Measurements from ENCODE around the gene C12orf42. TPM values are rescaled to one million over a fixed set of nuclear protein-coding genes. Genes with fewer than 3 reads are reported as not detected.

C12orf42 gene
- total and polyA plus RNA-seq, 4 donors: 0.14 to 0.17 TPM; not detected in 2

DNA sequence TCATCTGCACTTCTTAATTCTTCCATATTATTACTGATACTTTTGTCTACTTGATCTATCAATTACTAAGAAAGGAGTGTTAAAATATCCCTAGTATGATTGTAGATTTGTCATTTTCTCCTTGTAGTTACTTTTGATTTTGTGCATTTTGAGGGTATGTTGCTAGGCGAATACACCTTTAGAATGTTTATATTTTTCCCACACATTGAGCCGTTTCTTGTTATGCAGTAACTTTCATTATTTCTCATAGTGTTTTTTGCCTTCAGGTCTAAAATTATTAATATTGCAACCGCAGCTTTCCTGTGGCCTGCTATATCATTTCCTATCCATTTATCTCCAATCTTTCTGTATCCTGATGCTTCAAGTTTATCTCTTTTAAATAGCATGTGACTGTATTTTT lies 44.6 kb upstream of the C12orf42 start:
- Histone ChIP-seq H3K27me3 (ENCODE audit: control insufficient read depth in 4 of 4, insufficient read depth in 4 of 4, low read length in 3 of 4) (no peaks in the 10 kb centered on the region), H3K36me3 (ENCODE audit: control insufficient read depth in 4 of 4, insufficient read depth in 3 of 4, low read depth in 1 of 4, low read length in 3 of 4) (no peaks in the 10 kb centered on the region), H3K9ac (ENCODE audit: low read depth in 1 of 2, low read length in 2 of 2) (no peak overlapping the region), H3K27ac (ENCODE audit: low read depth in 1 of 2, low read length in 2 of 2) (no peak overlapping the region), H3K9me3 (ENCODE audit: control insufficient read depth in 4 of 4, low read length in 3 of 4) (no peaks in the 10 kb centered on the region), H3K4me1 (ENCODE audit: control insufficient read depth in 4 of 4, insufficient read depth in 4 of 4, low read length in 3 of 4) (no peaks in the 10 kb centered on the region), H3K4me3 (ENCODE audit: low read depth in 1 of 3, low read length in 3 of 3) (no peak overlapping the region)
- 79% methylated on average over 3 of the region's 3 CpGs for WGBS
- DNase-seq (ENCODE audit: low spot score): no peak
- no peak for TF ChIP-seq SP1 (IDR thresholded peaks at IDR 0.05)
- TF ChIP-seq RAD21 (IDR thresholded peaks at IDR 0.05): no peak
- no peak for TF ChIP-seq NR2F2 (IDR thresholded peaks at IDR 0.05)
- TF ChIP-seq YY1 (IDR thresholded peaks at IDR 0.05): no peak
- no peak for TF ChIP-seq EGR1 (IDR thresholded peaks at IDR 0.05; ENCODE audit: low read depth in 2 of 2)
- no peak for TF ChIP-seq GABPA (IDR thresholded peaks at IDR 0.05 in 1 of 2, conservative IDR thresholded peaks at IDR 0.05 in 1 of 2)
- no peak for TF ChIP-seq TAF1 (conservative IDR thresholded peaks at IDR 0.05)
- TF ChIP-seq, protein P1, sequence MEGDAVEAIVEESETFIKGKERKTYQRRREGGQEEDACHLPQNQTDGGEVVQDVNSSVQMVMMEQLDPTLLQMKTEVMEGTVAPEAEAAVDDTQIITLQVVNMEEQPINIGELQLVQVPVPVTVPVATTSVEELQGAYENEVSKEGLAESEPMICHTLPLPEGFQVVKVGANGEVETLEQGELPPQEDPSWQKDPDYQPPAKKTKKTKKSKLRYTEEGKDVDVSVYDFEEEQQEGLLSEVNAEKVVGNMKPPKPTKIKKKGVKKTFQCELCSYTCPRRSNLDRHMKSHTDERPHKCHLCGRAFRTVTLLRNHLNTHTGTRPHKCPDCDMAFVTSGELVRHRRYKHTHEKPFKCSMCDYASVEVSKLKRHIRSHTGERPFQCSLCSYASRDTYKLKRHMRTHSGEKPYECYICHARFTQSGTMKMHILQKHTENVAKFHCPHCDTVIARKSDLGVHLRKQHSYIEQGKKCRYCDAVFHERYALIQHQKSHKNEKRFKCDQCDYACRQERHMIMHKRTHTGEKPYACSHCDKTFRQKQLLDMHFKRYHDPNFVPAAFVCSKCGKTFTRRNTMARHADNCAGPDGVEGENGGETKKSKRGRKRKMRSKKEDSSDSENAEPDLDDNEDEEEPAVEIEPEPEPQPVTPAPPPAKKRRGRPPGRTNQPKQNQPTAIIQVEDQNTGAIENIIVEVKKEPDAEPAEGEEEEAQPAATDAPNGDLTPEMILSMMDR (IDR thresholded peaks at IDR 0.05; ENCODE audit: low read depth, low read length, missing input control): no peak
- no peak for TF ChIP-seq RXRA (IDR thresholded peaks at IDR 0.05)
- no peak for TF ChIP-seq FOXA1 (IDR thresholded peaks at IDR 0.05)
- TF ChIP-seq, protein P2, sequence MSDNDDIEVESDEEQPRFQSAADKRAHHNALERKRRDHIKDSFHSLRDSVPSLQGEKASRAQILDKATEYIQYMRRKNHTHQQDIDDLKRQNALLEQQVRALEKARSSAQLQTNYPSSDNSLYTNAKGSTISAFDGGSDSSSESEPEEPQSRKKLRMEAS (IDR thresholded peaks at IDR 0.05): no peak
- TF ChIP-seq FOXA2 (IDR thresholded peaks at IDR 0.05): no peak
- no peak for TF ChIP-seq HNF4A (conservative IDR thresholded peaks at IDR 0.05)
- TF ChIP-seq, protein P3, sequence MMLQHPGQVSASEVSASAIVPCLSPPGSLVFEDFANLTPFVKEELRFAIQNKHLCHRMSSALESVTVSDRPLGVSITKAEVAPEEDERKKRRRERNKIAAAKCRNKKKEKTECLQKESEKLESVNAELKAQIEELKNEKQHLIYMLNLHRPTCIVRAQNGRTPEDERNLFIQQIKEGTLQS (IDR thresholded peaks at IDR 0.05): no peak
- TF ChIP-seq, protein P4, sequence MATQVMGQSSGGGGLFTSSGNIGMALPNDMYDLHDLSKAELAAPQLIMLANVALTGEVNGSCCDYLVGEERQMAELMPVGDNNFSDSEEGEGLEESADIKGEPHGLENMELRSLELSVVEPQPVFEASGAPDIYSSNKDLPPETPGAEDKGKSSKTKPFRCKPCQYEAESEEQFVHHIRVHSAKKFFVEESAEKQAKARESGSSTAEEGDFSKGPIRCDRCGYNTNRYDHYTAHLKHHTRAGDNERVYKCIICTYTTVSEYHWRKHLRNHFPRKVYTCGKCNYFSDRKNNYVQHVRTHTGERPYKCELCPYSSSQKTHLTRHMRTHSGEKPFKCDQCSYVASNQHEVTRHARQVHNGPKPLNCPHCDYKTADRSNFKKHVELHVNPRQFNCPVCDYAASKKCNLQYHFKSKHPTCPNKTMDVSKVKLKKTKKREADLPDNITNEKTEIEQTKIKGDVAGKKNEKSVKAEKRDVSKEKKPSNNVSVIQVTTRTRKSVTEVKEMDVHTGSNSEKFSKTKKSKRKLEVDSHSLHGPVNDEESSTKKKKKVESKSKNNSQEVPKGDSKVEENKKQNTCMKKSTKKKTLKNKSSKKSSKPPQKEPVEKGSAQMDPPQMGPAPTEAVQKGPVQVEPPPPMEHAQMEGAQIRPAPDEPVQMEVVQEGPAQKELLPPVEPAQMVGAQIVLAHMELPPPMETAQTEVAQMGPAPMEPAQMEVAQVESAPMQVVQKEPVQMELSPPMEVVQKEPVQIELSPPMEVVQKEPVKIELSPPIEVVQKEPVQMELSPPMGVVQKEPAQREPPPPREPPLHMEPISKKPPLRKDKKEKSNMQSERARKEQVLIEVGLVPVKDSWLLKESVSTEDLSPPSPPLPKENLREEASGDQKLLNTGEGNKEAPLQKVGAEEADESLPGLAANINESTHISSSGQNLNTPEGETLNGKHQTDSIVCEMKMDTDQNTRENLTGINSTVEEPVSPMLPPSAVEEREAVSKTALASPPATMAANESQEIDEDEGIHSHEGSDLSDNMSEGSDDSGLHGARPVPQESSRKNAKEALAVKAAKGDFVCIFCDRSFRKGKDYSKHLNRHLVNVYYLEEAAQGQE (IDR thresholded peaks at IDR 0.05): no peak
- TF ChIP-seq, protein P5, sequence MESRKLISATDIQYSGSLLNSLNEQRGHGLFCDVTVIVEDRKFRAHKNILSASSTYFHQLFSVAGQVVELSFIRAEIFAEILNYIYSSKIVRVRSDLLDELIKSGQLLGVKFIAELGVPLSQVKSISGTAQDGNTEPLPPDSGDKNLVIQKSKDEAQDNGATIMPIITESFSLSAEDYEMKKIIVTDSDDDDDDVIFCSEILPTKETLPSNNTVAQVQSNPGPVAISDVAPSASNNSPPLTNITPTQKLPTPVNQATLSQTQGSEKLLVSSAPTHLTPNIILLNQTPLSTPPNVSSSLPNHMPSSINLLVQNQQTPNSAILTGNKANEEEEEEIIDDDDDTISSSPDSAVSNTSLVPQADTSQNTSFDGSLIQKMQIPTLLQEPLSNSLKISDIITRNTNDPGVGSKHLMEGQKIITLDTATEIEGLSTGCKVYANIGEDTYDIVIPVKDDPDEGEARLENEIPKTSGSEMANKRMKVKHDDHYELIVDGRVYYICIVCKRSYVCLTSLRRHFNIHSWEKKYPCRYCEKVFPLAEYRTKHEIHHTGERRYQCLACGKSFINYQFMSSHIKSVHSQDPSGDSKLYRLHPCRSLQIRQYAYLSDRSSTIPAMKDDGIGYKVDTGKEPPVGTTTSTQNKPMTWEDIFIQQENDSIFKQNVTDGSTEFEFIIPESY (IDR thresholded peaks at IDR 0.05): no peak
- no peak for TF ChIP-seq HNF4G (IDR thresholded peaks at IDR 0.05)

DNA sequence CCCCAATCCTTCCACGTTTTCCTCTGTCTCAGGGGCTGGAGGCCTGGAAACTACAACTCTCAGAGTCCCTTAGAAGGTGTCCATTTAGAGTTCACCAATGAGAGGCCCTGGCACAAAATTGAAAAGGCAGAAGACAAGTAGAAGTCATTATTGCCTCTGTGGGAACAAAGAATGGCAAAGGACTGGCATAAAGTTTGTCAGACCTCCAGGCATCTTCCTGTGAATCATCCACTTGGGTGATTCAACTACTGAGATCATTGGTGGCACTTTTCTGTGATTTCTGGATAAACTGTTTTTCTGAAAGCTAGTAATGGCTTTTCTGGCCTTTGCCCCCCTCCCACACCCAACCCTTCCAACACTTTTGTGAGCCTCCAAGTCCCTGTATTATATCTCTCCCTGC lies 42.6 kb upstream of the C12orf42 start:
- Histone ChIP-seq H3K9ac (ENCODE audit: low read depth in 1 of 2, low read length in 2 of 2) (no peak overlapping the region), H3K36me3 (ENCODE audit: control insufficient read depth in 4 of 4, insufficient read depth in 3 of 4, low read depth in 1 of 4, low read length in 3 of 4) (no peaks in the 10 kb centered on the region), H3K4me3 (ENCODE audit: low read depth in 1 of 3, low read length in 3 of 3) (no peak overlapping the region), H3K27ac (ENCODE audit: low read depth in 1 of 2, low read length in 2 of 2) (no peak overlapping the region), H3K4me1 (ENCODE audit: control insufficient read depth in 4 of 4, insufficient read depth in 4 of 4, low read length in 3 of 4) (no peaks in the 10 kb centered on the region), H3K9me3 (ENCODE audit: control insufficient read depth in 4 of 4, low read length in 3 of 4) (no peaks in the 10 kb centered on the region), H3K27me3 (ENCODE audit: control insufficient read depth in 4 of 4, insufficient read depth in 4 of 4, low read length in 3 of 4) (no peaks in the 10 kb centered on the region)
- WGBS: 75% methylated on average over 1 of the region's 1 CpG
- DNase-seq (ENCODE audit: low spot score): no peak
- TF ChIP-seq SP1 (IDR thresholded peaks at IDR 0.05): no peak
- no peak for TF ChIP-seq EGR1 (IDR thresholded peaks at IDR 0.05; ENCODE audit: low read depth in 2 of 2)
- no peak for TF ChIP-seq FOXA2 (IDR thresholded peaks at IDR 0.05)
- TF ChIP-seq, protein P3 (IDR thresholded peaks at IDR 0.05): no peak
- TF ChIP-seq FOXA1 (IDR thresholded peaks at IDR 0.05): no peak
- TF ChIP-seq TAF1 (conservative IDR thresholded peaks at IDR 0.05): no peak
- no peak for TF ChIP-seq NR2F2 (IDR thresholded peaks at IDR 0.05)
- TF ChIP-seq, protein P4 (IDR thresholded peaks at IDR 0.05): no peak
- TF ChIP-seq JUND (IDR thresholded peaks at IDR 0.05): no peak
- TF ChIP-seq RAD21 (IDR thresholded peaks at IDR 0.05): no peak
- TF ChIP-seq, protein P1 (IDR thresholded peaks at IDR 0.05; ENCODE audit: low read depth, low read length, missing input control): no peak

Data from liver (tissue), 9 donors.